GM18511 (cell line): ENCODE data around the gene PLGRKT.
A peak's percentile ranks its signal among the peaks of the same experiment; 100 is the strongest.
"Not testable (repeated sequence)": the region's sequence is repeated elsewhere in the genome, so short reads cannot be mapped to it uniquely, and the experiment has no call there.

Experiments
- ATAC-seq: cut with Tn5 transposase; IDR thresholded peaks from one replicate; pipeline ENCODE4 v1.9.1; 2021; ENCODE audit warnings: mild to moderate bottlenecking, moderate library complexity; ENCODE audit not compliant: unreplicated experiment

Gene PLGRKT

DNA sequence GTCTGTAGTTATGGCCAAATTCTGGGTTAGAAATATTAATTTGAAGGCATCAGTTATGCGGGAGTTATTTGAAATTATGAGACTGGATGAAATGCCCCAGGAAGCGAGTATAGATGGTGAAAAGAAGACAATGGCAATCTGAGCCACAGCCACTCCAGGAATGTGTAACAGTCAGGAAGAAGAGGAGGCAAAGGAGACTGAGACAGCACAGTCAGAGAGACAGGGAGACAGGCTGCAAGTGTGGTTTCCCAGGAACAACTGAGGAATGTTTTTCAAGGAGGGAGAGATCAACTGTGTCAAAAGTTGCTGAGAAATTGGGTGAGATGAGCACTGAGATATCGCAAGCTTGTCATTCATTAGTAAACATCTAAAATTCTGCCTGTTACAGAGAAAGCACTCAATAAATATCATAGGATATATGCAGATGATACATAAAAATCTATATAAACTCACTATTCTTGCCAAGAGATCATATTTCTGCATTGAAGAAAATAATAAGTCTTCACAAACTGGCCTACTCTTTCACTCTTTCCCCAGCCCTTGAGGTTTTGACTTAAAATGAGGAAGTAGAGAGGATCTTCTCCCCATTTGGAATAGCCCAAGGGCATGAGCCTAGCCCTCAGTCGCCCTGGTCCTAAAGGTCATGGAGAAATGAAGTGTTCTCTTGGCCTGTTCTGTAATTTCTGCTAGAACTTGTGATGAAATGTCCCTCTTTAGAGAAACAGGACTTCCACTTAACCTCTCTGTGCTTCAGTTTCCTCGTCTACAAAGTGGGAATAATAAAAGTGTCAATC lies 49.5 kb downstream of the PLGRKT start:
- no peak for ATAC-seq

DNA sequence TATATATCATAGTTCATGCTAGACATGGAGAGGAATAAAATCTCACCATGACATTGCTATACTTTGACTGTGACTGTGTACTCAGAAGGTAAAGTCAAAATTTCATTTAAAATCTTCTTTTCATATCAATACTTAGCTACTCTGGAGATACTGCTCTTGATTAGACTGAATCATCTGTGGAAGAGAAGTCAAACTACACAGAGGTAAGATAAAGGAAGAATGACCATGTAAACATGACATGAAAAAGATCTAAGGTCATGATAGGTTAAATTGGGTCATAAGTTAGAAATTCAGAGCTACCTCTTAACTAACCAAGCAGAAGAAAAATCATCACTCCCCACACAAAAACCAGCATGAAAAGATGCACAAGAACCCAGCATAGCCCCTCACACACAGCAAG lies 53.3 kb downstream of the PLGRKT start:
- ATAC-seq, result no peak

DNA sequence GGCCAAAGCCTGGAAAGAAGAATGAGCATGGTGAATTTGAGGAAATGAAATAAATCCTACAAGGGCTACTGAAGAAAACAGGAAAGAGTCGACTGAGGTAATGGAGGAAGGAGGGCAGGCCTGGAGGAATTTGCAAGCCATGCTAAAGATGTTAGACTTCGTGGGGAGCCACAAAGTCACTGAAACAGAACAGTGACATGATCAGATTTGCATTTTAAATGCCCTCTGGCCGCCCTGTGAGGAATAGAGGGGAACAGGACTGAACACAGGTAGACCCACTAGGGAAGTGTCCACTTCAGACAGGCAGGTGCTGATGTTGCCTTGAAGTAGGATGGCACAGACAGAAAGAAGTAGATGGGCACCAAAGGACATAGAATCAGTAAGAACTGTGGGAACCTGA lies 55.2 kb downstream of the PLGRKT start:
- ATAC-seq, result no peak

DNA sequence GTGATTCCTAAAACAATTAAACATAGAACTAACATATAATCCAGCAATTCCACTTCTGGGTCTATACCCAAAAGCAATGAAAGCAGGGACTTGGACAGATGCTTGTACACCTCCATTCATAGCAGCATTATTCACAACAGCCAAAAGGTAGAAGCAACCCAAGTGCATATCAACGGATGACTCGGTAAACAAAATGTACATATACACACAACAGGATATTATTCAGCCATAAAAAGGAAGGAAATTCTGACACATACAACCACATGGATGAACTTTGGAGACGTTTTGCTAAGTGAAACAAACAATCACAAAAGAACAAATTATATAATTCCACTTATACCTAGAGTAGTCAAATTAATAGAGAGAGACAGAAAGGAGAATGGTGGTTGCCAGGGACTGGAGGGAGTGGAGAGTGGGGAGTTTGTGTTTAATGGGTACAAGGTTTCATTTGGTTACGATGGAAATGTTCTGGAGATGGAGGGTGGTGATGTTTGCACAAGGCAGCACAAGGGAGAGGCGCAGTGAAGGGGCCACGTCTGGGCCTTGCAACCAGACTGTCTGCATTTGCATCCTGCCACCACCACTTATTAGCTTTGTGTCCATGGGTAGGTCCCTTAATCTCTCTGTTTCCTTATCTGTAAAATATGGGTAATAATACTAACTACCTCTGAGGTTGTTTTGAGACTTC lies 61.8 kb downstream of the PLGRKT start:
- no peak for ATAC-seq

DNA sequence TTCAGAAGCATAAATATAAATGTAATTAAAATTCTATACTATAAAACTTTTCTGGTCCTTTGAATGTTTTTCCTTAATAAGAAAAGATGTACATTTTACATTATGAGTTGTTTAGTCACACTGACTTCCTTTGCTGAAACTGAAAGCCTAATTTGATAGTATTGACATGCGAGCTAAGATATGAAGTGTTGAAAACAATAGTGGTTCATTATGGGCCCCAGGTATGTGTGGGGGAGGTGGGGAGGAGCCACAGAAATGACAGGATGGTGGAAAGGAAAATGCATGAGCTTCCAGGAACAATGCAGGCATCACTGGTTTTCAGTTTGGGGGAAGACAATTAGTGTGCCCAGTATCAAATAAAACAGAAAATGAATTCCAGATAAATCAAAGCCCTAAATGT lies 62.6 kb downstream of the PLGRKT start:
- peak; percentile 69 for ATAC-seq

GRCh38 chr9:5364294-5365024 lies 73.3 kb downstream of the PLGRKT start:
- ATAC-seq, result peak; percentile 97

DNA sequence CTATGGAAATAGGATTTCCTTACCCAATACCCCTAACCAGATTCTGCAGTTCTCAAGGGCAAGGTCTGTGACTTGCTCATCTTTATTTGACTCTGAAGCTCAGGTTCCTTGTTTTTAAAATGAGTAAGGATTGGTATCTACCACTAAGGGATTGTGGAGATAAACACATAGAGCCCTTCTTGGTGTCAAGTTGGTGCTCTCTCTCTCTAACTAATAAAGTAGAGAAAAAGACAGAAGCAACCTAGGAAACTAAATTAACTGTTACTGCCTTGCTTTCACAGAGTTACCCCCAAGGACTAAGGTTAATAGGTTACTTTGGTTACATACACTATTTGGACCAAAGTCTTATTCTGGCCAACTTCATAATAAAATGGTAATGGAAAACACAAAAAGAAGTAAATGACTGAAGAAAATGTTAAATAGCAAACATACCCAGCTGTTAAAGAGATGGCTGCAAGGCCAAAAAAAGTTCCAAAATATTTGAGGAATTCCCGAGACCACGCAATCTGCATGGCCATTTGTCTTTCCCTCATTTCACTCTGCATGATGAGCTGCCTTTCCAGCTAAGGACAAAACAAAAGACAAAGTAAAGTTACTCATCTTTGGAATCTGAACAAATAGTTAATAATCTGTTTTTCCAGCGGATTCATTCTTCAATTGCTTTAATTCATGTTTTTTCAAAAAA lies 76.3 kb downstream of the PLGRKT start:
- no peak for ATAC-seq

DNA sequence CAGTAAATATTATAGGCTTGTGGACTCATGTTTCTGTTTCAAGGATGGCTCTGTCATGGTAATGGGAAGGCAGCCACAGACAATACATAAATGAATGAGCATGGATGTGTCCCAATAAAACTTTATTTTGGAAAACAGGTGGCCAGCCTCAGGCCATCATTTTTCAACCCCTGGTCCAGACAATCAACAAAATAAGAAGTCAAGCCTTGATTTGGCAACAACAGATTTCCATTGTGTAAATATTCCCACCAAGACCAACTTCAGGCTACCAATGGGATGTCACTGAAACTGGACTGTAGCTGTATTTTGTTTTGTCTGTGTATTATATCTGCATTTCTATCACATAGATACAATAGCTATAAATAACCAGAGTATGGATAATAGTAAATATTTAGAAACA lies 77.4 kb downstream of the PLGRKT start:
- no peak for ATAC-seq

- no peak for ATAC-seq
These were observed 80.2 kb downstream of the PLGRKT start for GRCh38 chr9:5357431-5358105.

- ATAC-seq, result no peak
These were observed 81.9 kb downstream of the PLGRKT start for GRCh38 chr9:5355817-5356216.

DNA sequence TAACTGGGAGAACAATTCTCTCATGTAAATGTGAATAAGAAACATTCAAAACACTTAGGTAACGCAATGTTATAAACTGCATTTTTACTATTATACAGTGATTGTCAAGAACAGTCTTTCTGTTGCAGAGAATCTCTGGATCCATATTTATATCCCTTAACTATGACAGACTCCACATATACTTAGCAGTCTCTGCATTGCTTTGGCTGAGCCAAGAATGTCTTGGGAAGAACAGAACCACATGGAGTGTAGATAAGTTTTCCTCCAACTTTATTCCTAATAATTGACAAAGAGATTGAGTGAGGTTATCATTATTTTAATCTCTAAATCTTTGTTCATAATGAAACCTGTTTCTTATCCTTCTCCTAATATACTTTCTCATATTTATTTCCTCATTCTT lies 82.5 kb downstream of the PLGRKT start:
- no peak for ATAC-seq

DNA sequence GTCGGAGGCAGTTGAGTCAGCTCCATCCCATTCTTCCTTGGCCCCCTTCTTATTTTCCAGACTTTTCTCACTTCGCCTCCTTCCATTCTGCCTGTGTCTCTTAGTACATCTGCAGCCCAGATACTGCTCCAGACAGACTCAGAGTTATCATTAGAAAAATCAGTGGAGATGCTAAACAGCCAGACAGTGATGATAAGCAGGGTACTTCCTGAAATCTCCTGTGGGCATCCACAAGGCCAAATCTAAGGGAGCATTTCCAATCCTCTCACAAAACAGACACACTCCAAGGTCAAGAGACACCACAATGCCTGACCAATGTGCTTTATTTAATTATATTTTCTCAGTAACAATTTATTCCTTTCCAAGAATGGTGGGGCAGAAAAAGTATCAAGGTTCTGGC lies 83.5 kb downstream of the PLGRKT start:
- ATAC-seq, result no peak

DNA sequence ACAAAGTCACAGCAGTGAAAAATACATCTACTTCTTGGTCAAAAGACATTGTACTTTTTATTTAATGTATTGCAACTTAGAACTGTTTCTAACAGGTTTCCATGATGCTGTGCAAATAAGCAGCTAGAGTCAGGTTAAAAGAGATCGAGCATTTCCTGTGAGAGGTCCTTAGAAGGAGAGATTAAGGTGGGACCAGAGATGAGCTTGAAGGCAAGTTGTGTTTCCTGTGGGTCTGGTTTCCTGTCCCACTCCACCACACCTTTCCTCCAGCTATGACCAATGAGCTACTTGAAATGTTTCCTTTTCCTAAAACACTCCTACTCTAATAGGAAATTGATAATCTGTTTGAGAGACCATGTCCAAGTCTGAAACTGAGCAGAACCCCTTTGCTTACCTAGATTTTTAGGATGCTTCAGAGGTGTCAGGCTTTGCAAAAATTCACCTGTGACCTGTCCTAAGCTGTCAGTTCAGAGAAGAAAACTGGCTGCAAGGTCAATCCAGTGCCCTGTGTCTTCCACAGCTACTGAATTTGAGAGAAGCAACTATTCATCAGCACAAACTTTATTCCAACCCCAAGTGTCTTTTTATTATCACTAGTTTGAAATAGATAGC lies 85.0 kb downstream of the PLGRKT start:
- no peak for ATAC-seq

DNA sequence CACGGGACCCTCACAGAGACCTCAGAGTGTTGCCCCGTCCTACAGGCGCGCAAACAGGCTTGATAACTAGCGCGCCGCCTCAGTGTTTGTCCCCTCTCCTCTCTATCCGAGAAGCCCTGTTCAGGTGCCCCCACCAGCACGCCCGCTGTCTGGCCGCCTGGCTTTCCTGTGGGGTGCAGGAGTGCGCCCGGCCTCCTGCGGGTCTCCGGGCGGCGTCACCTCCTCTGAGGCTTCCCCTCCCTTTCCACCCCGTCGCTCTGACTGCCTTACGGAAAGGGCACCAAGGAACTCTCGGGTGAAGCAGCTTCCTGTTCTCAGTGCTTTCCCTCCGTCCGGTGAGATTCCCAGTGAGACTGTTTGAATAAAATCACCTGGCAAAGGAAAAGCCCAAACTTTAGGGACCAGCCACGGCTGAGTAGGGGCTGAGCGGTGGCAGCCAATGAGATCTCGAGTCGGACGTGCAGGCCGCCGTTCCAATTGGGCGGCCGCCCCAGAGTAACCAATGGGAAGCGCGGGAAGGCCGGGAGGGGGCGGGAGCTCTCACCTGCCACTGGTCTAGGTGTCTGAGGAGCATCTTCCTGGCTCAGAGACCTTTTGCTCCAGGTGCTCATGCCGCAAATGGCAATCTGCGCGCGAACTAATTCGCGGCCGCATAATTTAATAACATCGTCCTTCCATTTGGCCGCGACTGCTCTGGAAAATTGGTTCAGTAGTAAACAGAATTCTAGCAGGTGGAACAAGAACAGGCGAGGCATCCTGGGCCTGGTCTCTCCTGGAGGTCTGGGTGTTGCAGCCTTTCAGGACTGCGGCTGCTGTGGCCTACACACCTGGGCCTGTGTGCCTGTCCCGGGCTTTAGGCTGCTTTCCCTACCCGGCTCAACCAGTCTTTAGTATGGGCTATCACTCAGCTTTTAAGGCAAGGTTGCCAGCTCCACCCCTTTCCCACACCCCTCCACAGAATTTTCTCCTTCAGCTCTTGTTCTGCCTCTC lies 98.4 kb downstream of the PLGRKT start, which contains the start of gene RLN1:
TSS of gene RLN1 (minus strand) at position 885 of the 990 bp plus-strand sequence. CDS start at position 755, 130 bp downstream.
- peak; percentile 99 for ATAC-seq

DNA sequence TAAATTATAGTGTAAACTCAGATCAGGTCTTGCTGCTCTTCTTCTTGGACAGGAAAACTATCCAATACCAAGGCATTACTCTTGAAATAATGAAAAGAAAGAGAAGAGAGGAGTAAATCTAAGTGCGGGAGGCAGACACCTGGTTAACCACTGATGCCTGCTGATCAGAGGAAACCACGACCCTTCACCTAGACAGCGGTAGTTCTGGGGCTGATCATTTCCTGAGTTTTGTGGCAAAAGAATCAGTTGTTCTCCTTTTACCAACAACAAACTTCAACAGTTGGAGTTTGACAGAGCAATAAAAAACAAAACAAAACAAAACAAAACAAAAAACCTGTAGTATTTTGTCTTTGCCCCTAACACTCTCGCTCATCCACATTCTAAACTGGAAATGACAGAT lies 101.0 kb downstream of the PLGRKT start:
- ATAC-seq, result no peak

- not testable (repeated sequence) for ATAC-seq
These were observed 106.4 kb downstream of the PLGRKT start for GRCh38 chr9:5331276-5331675.

GRCh38 chr9:5326893-5327548 lies 110.7 kb downstream of the PLGRKT start:
- no peak for ATAC-seq

DNA sequence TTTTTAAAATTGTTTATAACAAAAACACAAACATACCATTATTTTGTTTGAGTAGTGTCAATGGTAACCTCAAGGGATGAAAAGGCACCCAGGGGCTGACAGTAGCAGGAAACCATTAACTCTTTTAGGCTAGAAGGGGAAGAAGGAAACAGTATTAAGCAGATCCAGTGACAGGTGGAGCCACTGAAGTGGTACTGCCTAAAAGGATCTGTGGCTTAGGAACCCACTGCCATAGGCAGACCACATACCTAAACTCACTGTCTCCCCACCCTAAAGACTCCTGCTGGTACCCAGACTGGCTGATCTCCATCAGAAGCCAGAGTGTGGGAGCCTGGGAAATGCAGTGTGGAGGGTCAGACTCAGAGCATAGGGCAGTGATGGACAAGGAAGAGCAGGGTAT lies 111.5 kb downstream of the PLGRKT start:
- no peak for ATAC-seq
